Skin of body (tissue), 2 donors: ENCODE results near the gene CEP250. TPM values are rescaled to one million over a fixed set of nuclear protein-coding genes. Genes with fewer than 3 reads are reported as not detected.
"Not testable (repeated sequence)": the region's sequence is repeated elsewhere in the genome, so short reads cannot be mapped to it uniquely, and the experiment has no call there.

ENCODE experiments used
- DNase-seq: peaks from one replicate; lab custom pipeline; 2025; lab: John Stamatoyannopoulos, UW
- total RNA-seq: library from RNA; depleted of rRNA; stranded (reverse); fragments of >200 nt; gene quantifications from one replicate; pipeline ENCODE4 v1.2.3, GENCODE V29; 2014

Gene CEP250, protein sequence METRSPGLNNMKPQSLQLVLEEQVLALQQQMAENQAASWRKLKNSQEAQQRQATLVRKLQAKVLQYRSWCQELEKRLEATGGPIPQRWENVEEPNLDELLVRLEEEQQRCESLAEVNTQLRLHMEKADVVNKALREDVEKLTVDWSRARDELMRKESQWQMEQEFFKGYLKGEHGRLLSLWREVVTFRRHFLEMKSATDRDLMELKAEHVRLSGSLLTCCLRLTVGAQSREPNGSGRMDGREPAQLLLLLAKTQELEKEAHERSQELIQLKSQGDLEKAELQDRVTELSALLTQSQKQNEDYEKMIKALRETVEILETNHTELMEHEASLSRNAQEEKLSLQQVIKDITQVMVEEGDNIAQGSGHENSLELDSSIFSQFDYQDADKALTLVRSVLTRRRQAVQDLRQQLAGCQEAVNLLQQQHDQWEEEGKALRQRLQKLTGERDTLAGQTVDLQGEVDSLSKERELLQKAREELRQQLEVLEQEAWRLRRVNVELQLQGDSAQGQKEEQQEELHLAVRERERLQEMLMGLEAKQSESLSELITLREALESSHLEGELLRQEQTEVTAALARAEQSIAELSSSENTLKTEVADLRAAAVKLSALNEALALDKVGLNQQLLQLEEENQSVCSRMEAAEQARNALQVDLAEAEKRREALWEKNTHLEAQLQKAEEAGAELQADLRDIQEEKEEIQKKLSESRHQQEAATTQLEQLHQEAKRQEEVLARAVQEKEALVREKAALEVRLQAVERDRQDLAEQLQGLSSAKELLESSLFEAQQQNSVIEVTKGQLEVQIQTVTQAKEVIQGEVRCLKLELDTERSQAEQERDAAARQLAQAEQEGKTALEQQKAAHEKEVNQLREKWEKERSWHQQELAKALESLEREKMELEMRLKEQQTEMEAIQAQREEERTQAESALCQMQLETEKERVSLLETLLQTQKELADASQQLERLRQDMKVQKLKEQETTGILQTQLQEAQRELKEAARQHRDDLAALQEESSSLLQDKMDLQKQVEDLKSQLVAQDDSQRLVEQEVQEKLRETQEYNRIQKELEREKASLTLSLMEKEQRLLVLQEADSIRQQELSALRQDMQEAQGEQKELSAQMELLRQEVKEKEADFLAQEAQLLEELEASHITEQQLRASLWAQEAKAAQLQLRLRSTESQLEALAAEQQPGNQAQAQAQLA (N-terminal part only)
- total RNA-seq = 23.1 TPM

DNA sequence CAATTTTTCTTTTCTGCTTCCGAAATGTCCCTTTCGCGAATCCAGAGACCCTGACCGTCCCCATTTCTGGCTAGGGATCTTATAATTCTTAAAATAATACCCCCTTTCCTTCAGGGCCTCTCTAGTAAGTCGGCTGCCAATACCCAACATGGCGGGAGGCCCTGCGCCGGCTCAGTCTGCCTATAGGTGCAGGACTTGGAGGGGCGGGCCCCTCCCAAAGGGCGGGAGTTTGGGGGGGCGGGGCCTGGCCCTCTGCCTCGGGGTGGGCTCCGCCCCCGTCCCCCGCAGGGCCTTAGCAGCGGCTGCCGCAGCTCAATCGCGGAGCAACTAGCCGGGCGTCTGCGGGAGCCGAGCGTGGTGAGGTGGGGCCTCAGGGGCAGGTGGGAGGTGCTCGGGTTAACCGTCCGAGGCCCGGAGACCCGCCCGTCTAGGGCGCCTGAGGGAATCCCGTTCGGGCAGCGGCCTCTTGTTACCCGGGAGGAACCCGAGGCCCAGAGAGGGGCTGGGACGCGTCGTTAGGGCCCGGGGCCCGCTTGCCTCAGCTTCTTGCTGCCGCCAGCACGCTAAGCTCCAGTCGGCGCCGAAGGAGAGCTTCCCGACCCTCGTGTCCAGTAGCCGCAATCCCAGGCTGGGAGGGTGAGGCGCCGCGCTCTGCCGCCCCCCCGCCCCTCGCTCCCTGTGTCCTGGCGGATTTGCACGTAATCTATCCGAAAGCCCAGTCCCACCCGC lies at the start of gene CEP250:
Gene CEP250 (plus strand): TSS at position 718 of the 729 bp plus-strand sequence. CDS start 6,770 bp downstream, outside the sequence.
- DNase-seq = peak; percentile 96

DNA sequence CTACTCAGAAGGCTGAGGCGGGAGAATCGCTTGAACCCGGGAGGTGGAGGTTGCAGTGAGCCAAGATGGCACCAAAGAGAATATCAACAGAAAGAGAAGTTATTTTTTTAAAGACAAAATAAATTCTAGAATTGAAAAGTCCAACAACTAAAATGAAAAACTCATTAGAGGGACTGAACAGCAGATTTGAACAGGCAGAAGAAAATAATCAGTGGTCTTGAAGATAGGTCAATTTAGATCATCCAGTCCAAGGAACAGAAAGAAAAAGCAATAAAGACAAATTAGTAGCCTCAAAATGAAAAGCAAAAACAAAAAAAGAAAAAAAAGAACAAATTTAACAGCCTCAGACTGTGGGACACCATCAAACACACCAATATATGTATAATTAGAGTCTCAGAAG lies 49.6 kb upstream of the CEP250 start:
- DNase-seq = no peak

DNA sequence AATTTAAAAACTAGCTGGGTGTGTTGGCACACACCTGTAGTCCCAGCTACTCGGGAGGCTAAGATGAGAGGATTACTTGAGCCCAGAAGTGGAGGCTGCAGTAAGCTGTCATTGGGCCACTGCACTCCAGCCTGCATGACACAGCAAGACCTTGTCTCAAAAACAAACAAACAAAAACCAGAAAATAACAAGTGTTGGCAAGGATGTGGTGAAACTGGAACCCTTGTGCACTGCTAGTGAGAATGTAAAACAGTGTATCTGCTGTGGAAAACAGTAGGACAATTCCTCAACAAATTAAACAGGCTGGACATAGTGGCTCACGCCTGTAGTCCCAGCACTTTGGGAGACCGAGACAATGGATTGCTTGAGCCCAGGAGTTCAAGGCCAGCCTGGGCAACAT lies 47.1 kb upstream of the CEP250 start:
- DNase-seq = no peak

DNA sequence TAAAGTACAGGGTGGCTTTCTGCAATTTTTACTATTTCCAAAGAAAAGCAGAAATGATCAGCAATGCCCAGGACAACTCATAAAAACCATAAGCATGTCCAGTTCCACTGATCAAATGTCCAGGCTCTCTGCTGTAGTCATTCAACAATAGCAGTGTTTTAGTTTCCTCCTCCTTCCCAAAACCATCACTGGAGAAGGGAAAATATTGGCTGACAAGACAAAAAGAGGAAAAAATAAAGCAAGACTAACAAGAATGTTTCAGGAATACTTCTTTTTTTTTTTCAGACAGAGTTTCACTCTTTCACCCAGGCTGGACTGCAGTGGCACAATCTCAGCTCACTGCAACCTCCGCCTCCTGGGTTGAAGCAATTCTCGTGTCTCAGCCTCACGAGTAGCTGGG lies 45.9 kb upstream of the CEP250 start:
- no peak for DNase-seq

DNA sequence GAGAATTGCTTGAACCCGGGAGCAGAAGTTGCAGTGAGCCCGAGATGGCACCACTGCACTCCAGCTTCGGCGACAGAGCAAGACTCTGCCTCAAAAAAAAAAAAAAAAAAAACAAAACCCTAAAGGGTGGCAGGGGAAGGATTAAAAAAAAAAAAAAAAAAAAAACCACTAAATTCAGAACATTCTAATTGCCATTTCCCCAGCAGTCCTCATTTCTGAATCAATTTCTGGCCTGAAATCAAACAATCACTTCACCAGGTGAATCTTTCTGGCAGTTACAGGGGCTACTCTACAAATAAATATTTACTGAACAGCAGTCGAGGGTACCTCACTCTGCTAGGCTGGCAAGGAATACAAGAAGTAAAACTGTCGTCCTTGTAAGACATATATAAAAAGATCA lies 44.8 kb upstream of the CEP250 start:
- DNase-seq = no peak

DNA sequence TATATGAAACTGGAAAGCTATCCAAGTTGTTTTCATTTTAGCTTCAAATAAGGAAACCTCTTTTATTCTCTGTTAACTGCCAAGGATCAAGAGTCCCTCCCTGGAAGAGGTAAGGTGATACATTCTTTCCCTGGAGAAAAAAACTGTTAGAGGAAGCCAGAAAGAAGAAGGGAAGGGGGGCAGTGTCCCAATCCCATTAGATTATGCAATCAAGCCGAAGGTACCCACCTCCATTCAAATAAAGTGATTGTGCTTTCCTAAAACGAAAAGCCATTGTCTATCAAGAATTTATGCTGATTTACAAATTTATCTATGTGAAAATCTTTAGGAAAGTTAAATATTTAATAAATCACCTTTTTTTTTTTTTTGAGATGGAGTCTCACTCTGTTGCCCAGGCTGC lies 34.1 kb upstream of the CEP250 start:
- no peak for DNase-seq

DNA sequence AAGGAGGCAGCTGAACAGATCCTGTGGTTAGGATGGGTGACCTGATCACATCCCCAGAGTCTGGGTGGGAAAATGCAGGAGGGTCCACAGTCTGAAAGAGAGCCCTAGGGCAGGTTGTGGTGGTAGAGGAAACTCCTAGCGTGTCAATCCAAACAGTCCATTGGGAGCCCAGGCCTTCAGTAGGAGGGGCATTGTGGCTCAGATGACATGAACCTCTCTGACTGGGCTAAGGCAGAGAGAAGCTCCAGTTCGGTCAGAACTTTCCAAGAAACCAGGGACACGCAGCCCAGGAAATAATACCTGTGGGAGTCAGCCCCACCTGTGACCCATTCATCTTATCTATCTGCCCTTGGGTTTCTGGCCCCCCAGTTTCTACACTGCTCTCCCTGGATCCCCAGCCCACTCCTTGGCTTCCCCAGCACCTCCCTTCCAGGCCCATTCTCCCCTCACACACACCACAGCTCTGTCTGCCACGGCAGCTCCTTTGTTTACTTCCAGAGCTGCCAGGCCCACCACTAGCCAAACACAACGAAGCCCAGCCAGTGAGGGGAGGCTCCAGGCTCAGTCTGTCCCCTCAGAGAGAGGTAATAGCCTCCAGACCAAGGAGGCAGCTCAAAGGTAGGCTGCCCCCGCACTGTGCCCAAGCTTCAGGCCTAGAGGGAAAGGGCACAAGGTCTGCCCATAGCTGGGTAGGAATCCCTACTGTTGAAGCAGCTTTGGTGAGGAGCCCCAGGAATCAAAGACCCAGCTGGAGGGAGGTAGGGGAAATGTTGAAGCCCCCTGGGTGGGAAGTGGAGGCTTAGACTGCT lies 23.6 kb upstream of the CEP250 start:
- no peak for DNase-seq

DNA sequence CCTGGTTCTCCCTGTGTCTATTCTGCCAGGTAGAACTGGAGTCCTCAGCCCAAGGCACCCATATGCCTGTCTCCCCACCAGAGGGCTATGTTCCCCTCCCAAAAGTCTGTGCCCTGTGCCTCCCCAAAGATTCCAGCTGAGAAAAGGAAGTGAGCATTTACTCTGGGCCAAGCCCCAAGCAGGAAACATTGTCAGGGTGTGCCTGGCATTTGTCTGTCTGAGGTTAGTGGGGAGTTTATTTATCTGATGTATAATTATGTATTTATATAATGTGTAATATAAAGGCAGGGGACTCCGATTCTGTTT lies 23.0 kb upstream of the CEP250 start:
- no peak for DNase-seq

DNA sequence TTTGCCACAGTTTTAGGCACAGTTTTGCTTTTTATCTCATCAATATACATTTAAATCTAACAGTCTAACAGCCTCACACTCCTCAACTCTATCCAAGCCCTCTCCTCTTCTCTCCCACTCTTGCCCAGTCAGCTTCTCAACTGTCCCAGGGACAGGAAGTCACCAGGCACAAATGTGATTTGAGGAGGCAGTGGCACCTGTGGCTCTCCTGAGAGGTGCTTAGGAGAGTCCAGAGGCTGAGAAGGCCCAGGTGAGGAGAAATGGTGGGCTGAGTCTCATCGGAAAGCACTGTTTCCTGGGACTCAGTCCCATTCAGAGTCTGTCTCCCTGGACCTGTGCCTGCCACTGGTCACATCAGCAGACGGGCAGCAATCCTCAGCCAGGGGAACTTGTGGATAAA lies 22.1 kb upstream of the CEP250 start:
- DNase-seq = no peak

DNA sequence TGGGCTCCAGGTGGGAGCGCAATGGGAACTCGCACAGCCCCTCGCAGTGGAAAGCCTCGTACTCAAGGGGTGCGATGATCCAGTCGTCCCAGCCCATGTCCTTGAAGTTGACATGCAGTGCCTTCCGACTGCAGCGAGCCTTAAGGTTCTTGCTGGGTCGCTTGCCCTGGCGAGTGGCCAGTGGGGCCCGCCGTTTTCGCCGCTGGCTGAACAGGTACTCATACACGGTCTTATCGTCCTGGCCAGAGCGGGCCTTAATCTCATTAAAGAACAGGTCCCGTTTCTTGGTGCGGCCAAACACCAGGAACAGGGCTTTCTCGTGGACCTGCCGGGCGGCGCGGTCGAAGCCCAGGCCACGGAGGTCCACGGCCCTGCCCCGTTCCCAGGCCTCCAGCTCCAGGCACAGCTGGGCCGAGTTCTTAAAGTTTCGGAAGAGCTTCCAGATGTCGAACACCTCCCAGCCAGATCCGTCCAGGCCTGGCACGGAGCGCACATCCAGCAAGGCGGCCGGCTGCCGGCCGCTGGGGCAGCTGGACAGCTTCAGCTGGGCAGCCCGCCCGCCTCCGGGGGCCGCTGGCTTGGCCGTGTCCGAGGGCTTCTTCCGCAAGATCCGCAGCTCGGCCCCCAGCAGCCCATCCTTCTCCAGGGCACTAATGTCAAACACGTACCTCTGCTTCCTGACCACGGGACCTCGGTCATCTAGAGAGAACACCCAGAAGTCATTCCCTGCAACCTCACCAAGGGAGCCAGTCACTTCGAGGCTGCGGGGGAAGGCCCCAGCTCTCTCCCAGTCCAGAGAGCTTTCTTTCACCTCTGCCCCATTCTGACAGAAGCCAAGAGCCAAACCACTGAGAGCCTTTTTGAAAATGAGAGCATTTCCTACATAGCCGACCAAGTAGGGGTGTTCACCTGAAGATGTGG lies 21.1 kb upstream of the CEP250 start:
- no peak for DNase-seq

DNA sequence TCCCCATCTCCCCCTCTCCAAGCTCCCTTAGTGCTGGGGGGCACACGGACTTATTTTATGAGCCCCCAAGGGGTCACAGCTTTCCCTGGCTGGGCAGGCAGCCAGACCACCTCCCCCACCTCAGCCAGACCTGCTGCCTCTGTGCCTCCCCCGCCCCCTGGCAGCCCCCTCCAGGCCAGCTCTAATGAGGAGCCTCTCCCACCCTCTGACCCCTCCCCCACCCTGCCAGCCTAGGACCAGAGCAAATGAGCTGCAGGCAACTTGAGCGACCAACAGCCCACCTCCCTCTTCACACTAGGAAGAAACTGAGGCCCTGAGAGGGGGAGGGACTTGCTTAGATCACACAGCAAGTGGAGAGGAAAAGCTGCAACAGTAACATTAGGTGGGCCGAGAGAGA lies 19.2 kb upstream of the CEP250 start:
- DNase-seq = no peak

DNA sequence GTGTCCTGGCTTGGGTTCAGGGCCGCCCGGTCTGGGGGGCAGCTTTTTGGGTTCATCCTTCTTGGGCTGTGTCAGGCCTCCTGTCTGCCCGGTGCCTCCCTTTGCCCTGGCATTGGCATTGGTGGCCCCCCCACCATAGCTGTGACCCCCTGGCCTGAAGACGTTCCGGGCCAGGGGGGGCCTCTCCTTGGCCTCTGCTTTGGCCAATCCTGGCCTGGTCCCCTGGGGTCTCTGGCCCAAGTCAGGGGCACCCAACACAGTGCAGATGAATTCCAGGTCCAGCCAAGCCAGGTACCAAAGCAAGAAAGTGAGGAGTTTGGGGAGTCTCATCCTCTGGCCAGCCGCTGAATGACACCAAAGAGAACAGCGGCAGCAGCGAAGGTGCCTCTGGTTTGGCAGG lies 17.8 kb upstream of the CEP250 start:
- no peak for DNase-seq

DNA sequence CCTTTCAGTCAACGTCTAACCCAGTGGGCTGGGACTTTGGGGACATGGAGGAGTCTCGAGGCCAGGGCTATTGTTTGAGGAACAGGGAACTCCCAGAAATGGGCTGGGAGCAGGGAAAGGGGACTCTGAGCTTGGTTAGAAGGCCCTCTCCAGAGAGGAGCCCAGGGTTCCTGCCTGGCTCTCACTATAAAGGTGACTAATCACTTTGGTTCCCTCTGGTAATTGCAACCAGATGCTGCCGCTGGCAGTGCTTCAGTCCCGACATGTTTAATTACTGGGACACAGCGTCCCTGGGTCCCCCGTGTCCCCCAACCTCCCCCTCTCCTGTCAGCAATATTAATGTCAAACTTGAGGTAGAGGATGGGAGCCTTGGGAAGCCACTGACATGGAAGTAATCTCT lies 12.4 kb upstream of the CEP250 start:
- DNase-seq = no peak

DNA sequence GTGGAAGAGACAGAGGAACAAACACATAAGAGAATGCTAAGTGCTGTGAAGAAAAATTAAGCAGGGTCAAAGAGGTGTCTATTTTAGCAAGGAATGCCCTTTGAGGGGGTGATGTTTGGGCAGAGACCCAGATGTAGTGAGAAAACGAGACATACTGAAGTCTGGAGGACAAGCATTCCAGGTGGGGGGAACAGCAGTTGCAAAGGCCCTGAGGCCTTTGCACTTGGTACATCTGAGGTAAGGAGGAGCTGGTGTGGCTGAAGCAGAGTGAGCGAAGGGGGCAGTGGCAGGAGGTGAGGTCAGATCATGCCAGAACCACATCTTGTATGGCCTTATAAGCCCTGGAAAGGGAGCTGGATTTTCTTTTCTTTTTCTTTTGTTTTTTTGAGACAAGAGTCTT lies 11.2 kb upstream of the CEP250 start:
- DNase-seq = no peak

DNA sequence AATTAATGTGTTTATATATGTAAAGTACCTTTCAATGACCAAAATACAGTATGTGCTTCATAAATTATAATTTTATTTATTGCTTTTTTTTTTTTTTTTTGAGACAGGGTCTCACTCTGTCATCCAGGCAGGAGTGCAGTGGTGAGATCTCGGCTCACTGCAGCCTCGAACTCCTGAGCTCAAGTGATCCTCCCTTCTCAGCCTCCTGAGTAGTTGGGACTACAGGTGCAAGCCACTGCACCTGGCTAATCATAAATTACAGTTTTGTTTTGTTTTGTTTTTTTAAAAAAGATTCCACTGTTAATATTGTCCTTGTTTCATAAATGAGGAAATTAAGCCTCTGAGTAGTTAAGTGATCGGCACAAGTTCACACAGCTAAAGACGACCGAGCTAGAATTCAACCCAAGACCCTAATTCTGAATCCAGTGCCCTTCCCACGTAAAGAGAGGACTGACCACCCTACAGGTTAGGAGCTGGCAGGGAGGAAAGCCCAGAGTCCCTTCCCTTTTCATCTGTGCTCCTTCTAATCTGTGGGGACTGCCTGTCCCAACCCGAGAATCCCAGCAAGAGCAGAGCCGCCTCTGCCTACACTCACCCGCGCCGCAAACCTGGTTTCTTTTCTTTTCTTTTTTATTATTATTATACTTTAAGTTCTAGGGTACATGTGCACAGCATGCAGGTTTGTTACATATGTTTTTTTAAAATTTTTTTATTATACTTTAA lies 8.9 kb upstream of the CEP250 start:
- DNase-seq = no peak

DNA sequence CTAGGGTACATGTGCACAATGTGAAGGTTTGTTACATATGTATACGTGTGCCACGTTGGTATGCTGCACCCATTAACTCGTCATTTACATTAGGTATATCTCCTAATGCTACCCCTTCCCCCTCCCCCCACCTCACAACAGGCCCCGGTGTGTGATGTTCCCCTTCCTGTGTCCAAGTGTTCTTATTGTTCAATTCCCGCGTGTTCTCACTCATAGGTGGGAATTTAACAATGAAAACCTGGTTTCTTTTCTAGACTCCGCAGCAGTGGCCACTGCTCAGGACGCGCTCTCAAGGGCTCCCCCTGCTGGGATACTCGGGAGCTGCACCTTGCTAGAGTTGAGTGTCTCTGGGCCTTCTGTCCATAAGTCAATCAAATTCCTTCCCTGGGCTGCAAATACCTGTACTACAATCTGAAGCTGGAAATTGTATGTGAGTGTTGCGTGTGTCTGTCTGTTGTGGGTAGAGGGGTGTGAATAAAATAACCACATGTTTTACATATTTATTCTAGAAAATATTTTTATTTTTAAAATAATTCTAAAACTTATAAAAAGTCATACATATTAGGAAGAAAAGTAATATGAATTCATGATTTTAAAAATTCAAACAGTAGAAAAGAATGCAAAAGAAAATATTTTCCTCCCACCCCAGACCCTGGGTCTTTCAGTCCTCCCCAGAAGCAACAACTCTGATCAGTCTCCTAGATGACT lies 8.2 kb upstream of the CEP250 start:
- DNase-seq = peak; percentile 28

DNA sequence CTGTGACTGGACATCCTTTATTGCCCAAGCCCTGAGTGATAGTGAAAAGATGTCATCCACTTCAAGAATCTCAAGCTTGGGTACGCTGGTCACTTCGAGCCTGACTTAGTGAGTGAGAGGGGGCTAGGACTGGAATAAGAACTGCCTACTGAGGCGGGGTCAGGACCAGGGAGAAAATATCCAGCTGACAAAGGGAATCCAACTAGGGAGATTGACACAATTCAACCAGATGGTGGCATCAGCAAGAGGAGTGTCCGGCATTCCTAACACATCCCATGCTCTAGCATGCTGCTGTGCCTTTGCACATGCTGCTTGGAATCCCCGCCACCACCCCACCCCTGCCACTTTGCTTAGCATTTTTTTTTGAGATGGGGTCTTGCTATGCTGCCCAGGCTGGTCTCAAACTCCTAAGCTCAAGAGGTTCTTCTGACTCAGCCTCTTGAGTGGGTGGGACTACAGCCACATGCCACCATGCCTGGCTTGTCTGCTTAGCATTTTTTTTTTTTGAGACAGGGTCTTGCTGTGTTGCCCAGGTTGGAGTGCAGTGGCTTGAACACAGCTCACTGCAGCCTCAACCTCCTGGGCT lies 6.5 kb upstream of the CEP250 start:
- DNase-seq = no peak

DNA sequence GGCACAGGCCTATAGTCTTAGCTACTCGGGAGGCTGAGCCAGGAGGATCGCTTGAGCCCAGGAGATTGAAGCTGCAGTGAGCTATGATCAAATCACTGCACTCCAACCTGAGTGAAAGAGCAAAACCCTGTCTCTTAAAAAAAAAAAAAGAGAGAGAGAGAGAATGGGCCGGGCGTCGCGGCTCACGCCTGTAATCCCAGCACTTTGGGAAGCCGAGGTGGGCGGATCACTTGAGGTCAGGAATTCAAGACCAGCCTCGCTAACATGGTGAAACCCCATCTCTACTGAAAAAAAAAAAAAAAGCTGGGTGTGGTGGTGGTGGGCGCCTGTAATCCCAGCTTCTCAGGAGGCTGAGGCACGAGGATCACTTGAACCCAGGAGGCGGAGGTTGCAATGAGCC lies 5.5 kb upstream of the CEP250 start:
- DNase-seq = not testable (repeated sequence)
